Fibroblast of skin of right biceps (primary cell): ENCODE measurements around the gene RFX7.
A peak's percentile ranks its signal among the peaks of the same experiment; 100 is the strongest.
"Not testable (repeated sequence)": the region's sequence is repeated elsewhere in the genome, so short reads cannot be mapped to it uniquely, and the experiment has no call there.

Experiments
- DNase-seq: peaks from one replicate; pipeline ENCODE4 v3.0.0-alpha.2; 2013

The RFX7 gene

GRCh38 chr15:56205061-56205876 is 38.4 kb downstream of the RFX7 start:
- DNase-seq = peak; percentile 17

GRCh38 chr15:56203312-56203922 is 40.3 kb downstream of the RFX7 start:
- not testable (repeated sequence) for DNase-seq

GRCh38 chr15:56202701-56203100 is 41.0 kb downstream of the RFX7 start:
- DNase-seq = no peak

- no peak for DNase-seq
Measured at GRCh38 chr15:56199038-56199437, 44.6 kb downstream of the RFX7 start.

GRCh38 chr15:56194035-56194434 is 49.6 kb downstream of the RFX7 start:
- peak; percentile 42 for DNase-seq

GRCh38 chr15:56192659-56193442 is 50.8 kb downstream of the RFX7 start:
- no peak for DNase-seq

- no peak for DNase-seq
Measured at GRCh38 chr15:56187665-56188064, 56.0 kb downstream of the RFX7 start.

GRCh38 chr15:56185980-56186379 is 57.7 kb downstream of the RFX7 start:
- DNase-seq = no peak

GRCh38 chr15:56184516-56184915 is 59.2 kb downstream of the RFX7 start:
- DNase-seq = no peak

GRCh38 chr15:56180851-56181250 is 62.8 kb downstream of the RFX7 start:
- no peak for DNase-seq

- DNase-seq = no peak
Measured at GRCh38 chr15:56176996-56177395, 66.7 kb downstream of the RFX7 start.

GRCh38 chr15:56175788-56176187 is 67.9 kb downstream of the RFX7 start:
- no peak for DNase-seq

- DNase-seq = no peak
Measured at GRCh38 chr15:56174649-56175048, 69.0 kb downstream of the RFX7 start.

- no peak for DNase-seq
Measured at GRCh38 chr15:56168394-56168793, 75.3 kb downstream of the RFX7 start.

GRCh38 chr15:56165234-56165633 is 78.4 kb downstream of the RFX7 start:
- DNase-seq = no peak

GRCh38 chr15:56160966-56161365 is 82.7 kb downstream of the RFX7 start:
- DNase-seq = no peak

- no peak for DNase-seq
Measured at GRCh38 chr15:56156877-56157276, 86.8 kb downstream of the RFX7 start.

- DNase-seq = not testable (repeated sequence)
Measured at GRCh38 chr15:56155278-56155677, 88.4 kb downstream of the RFX7 start.

- not testable (repeated sequence) for DNase-seq
Measured at GRCh38 chr15:56154768-56155167, 88.9 kb downstream of the RFX7 start.

GRCh38 chr15:56150204-56150603 is 93.5 kb downstream of the RFX7 start:
- DNase-seq = no peak

GRCh38 chr15:56148064-56148463 is 95.6 kb downstream of the RFX7 start:
- peak; percentile 12 for DNase-seq

- peak; percentile 32 for DNase-seq
Measured at GRCh38 chr15:56146756-56147155, 96.9 kb downstream of the RFX7 start.

- DNase-seq = no peak
Measured at GRCh38 chr15:56128081-56128480, 115.6 kb downstream of the RFX7 start.

GRCh38 chr15:56126409-56126808 is 117.3 kb downstream of the RFX7 start:
- DNase-seq = no peak
